B cell (primary cell): ENCODE measurements around the gene DNAH3.

Experiments used
- CTCF ChIP-seq: fragments of 200-600 bp; IDR thresholded peaks from one replicate; pipeline ENCODE4 v1.8.0; 2022; ENCODE audit warnings: antibody characterized with exemption, mild to moderate bottlenecking
- EZH2 ChIP-seq: IDR thresholded peaks from 2 replicates; pipeline ENCODE4 v1.6.1; 2012; ENCODE audit warnings: borderline replicate concordance, low read depth, mild to moderate bottlenecking, moderate library complexity, low read length; ENCODE audit not compliant: insufficient read depth, poor library complexity, severe bottlenecking

GRCh38 chr16:21197112-21197511 is 46.5 kb upstream of the DNAH3 start:
- TF ChIP-seq CTCF (no peak), EZH2 (no peak)
